Smooth muscle cell (in vitro differentiated cells): ENCODE measurements around the gene USP21. TPM values are rescaled to one million over a fixed set of nuclear protein-coding genes. Genes with fewer than 3 reads are reported as not detected.

ENCODE experiments used
- DNase-seq: peaks from one replicate; lab custom pipeline; 2025; ENCODE audit not compliant: unreplicated experiment; lab: John Stamatoyannopoulos, UW
- H2AFZ ChIP-seq: fragments of 200-600 bp; sonication (generic); 2 replicates; pipeline ENCODE4 v1.6.0; 2016; ENCODE audit warnings: antibody characterized with exemption, low read depth, mild to moderate bottlenecking
- H3F3A ChIP-seq: fragments of 200-600 bp; sonication (generic); 2 replicates; pipeline ENCODE4 v1.6.0; 2017; ENCODE audit warnings: antibody characterized with exemption, low read depth
- H3K27ac ChIP-seq: fragments of 200-600 bp; sonication (generic); 2 replicates; pipeline ENCODE4 v1.5.1; 2016; ENCODE audit warnings: low read depth, mild to moderate bottlenecking
- H3K27me3 ChIP-seq: fragments of 200-600 bp; sonication (generic); 2 replicates; pipeline ENCODE4 v1.6.1; 2016; ENCODE audit warnings: low read depth, mild to moderate bottlenecking
- H3K36me3 ChIP-seq: fragments of 200-600 bp; sonication (generic); 2 replicates; pipeline ENCODE4 v1.5.1; 2016; ENCODE audit warnings: low read depth
- H3K4me1 ChIP-seq: fragments of 200-600 bp; sonication (generic); 2 replicates; pipeline ENCODE4 v1.5.1; 2016; ENCODE audit warnings: low read depth
- H3K4me2 ChIP-seq: fragments of 200-600 bp; sonication (generic); 2 replicates; pipeline ENCODE4 v1.6.0; 2016; ENCODE audit warnings: mild to moderate bottlenecking
- H3K4me3 ChIP-seq: fragments of 200-600 bp; sonication (generic); 2 replicates; pipeline ENCODE4 v1.5.1; 2016; ENCODE audit warnings: mild to moderate bottlenecking
- H3K79me2 ChIP-seq: fragments of 200-600 bp; sonication (generic); 2 replicates; pipeline ENCODE4 v1.6.0; 2016; ENCODE audit warnings: low read depth, mild to moderate bottlenecking
- H3K9ac ChIP-seq: fragments of 200-600 bp; sonication (generic); 2 replicates; pipeline ENCODE4 v1.6.0; 2016; ENCODE audit warnings: low read depth
- H3K9me3 ChIP-seq: fragments of 200-600 bp; sonication (generic); replicated peaks from 2 replicates; pipeline ENCODE4 v1.5.1; 2016; ENCODE audit warnings: low read depth
- H4K20me1 ChIP-seq: fragments of 200-600 bp; sonication (generic); 2 replicates; pipeline ENCODE4 v1.6.0; 2016; ENCODE audit warnings: low read depth
- CTCF ChIP-seq: fragments of 200-600 bp; sonication (generic); IDR thresholded peaks from 2 replicates; pipeline ENCODE4 v1.5.1; 2017; ENCODE audit warnings: borderline replicate concordance, mild to moderate bottlenecking, antibody characterized with exemption; ENCODE audit not compliant: insufficient read depth, poor library complexity, severe bottlenecking
- WGBS: methylation state at CpG from one replicate; pipeline ENCODE4 v1.1.7; 2016; ENCODE audit warnings: low lambda C conversion rate; 5-methylcytosine and 5-hydroxymethylcytosine counted together
- polyA plus RNA-seq: library from polyadenylated mRNA; unstranded; fragments of >200 nt; fragmentation: Nextera tagmentation; extraction: Ambion mirVana; gene quantifications from 2 replicates; pipeline ENCODE4 v1.2.1, GENCODE V29; 2016
- total RNA-seq: library from RNA; depleted of rRNA; stranded (reverse); fragments of >200 nt; gene quantifications from 2 replicates; pipeline ENCODE4 v1.2.3, GENCODE V29; 2014

USP21 gene
- total and polyA plus RNA-seq, 2 experiments from 2014 or later: 10.7 to 25.4 TPM

DNA sequence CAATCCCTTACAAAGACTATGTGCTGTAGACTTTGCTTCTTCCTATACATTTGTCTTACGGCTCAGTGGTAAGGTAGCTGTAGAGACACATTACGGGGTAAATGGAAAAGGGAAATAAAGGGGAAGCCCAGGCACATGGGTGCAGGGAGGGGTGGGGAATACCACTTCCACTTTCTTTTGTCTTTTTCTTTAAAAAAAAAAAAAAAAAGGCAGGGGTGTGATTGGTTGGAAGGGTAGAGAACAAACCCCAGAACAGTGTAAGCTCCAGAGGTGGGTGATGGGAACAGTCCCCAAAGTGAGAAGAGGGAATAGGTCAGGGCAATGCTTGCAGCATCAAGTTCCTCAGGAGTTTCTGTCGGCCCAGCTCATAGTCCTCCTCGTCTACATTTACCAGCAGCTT is 37.5 kb upstream of the USP21 start:
- no peak overlapping the region for H2AFZ ChIP-seq
- 89% methylated on average over 4 of the region's 4 CpGs for WGBS
- no peaks in the 10 kb centered on the region for H3K9me3 ChIP-seq
- H3K4me3 ChIP-seq: no peak overlapping the region
- peaks cover 11% of the 10 kb centered on the region for H3K4me1 ChIP-seq
- H3K36me3 ChIP-seq: no peaks in the 10 kb centered on the region
- H3K27me3 ChIP-seq: no peaks in the 10 kb centered on the region
- H3K79me2 ChIP-seq: peaks cover 38% of the 10 kb centered on the region
- TF ChIP-seq CTCF: no peak
- H3K27ac ChIP-seq: no peak overlapping the region
- H4K20me1 ChIP-seq: peaks cover 23% of the 10 kb centered on the region
- no peak overlapping the region for H3K4me2 ChIP-seq
- no peak overlapping the region for H3K9ac ChIP-seq
- DNase-seq: no peak
- H3F3A ChIP-seq: peaks cover 25% of the 10 kb centered on the region

DNA sequence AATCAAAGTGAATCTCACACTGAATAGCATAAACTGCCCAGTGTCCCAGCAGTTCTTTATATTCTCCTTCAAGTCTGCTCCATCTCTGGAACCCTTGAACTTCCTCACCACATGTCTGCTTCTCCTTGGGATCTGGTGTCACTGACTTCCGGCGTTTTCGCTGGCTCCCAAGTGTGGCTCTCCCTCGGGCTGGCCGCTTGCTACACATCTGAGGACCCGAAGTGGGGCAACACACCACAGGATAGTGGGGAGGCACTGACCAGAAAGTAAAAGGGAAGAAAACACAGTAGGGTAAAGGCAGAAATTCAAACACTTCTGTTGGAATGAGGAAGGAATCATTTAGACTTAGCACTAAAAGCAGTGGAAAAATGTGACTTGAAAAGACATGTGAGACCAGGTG is 36.3 kb upstream of the USP21 start:
- WGBS: 91% methylated on average over 6 of the region's 6 CpGs
- no peak overlapping the region for H3K9ac ChIP-seq
- H4K20me1 ChIP-seq: peaks cover 34% of the 10 kb centered on the region
- H3K4me3 ChIP-seq: no peak overlapping the region
- peaks cover 2% of the 10 kb centered on the region for H3K36me3 ChIP-seq
- no peaks in the 10 kb centered on the region for H3K27me3 ChIP-seq
- H3F3A ChIP-seq: peaks cover 25% of the 10 kb centered on the region
- no peak overlapping the region for H3K4me2 ChIP-seq
- no peaks in the 10 kb centered on the region for H3K9me3 ChIP-seq
- no peak overlapping the region for H3K27ac ChIP-seq
- H3K79me2 ChIP-seq: peaks cover 39% of the 10 kb centered on the region
- H3K4me1 ChIP-seq: peaks cover 11% of the 10 kb centered on the region
- no peak for TF ChIP-seq CTCF
- no peak overlapping the region for H2AFZ ChIP-seq
- no peak for DNase-seq

GRCh38 chr1:161127649-161128048 is 31.7 kb upstream of the USP21 start:
- H4K20me1 ChIP-seq: peaks cover 49% of the 10 kb centered on the region
- H3K4me1 ChIP-seq: peaks cover 19% of the 10 kb centered on the region
- no peak overlapping the region for H2AFZ ChIP-seq
- no peak for DNase-seq
- no peak for TF ChIP-seq CTCF
- 100% methylated on average over 2 of the region's 2 CpGs for WGBS
- H3K27ac ChIP-seq: no peak overlapping the region
- no peaks in the 10 kb centered on the region for H3K9me3 ChIP-seq
- H3K27me3 ChIP-seq: no peaks in the 10 kb centered on the region
- H3K4me2 ChIP-seq: no peak overlapping the region
- no peak overlapping the region for H3K9ac ChIP-seq
- H3K79me2 ChIP-seq: peaks cover 70% of the 10 kb centered on the region
- no peak overlapping the region for H3K4me3 ChIP-seq
- H3K36me3 ChIP-seq: peaks cover 3% of the 10 kb centered on the region
- H3F3A ChIP-seq: peaks cover 5% of the 10 kb centered on the region

GRCh38 chr1:161128591-161129420 is 30.5 kb upstream of the USP21 start:
- Histone ChIP-seq H3K4me1 (peaks cover 19% of the 10 kb centered on the region), H3K9ac (no peak overlapping the region), H3K4me2 (no peak overlapping the region), H3K79me2 (peaks cover 71% of the 10 kb centered on the region), H4K20me1 (peaks cover 49% of the 10 kb centered on the region), H3K36me3 (peaks cover 3% of the 10 kb centered on the region), H3K9me3 (no peaks in the 10 kb centered on the region), H3K27ac (peak overlapping the region; percentile 1), H3F3A (peaks cover 5% of the 10 kb centered on the region), H3K27me3 (no peaks in the 10 kb centered on the region), H3K4me3 (no peak overlapping the region), H2AFZ (no peak overlapping the region)
- 92% methylated on average over 4 of the region's 4 CpGs for WGBS
- DNase-seq: no peak
- no peak for TF ChIP-seq CTCF
